ENCODE results near the gene CD82. TPM values are rescaled to one million over a fixed set of nuclear protein-coding genes. Genes with fewer than 3 reads are reported as not detected.

Gene CD82
- 94.4 TPM for total RNA-seq
- 59.3 TPM for polyA plus RNA-seq (ENCODE audit: insufficient read depth, low read depth, low replicate concordance)
- long read RNA-seq, donor 1, partial matches to known transcripts = 0 of 3 reads
- long read RNA-seq, donor 1, other reads (novel, unspliced or antisense) = 0 of 3 reads
- long read RNA-seq, donor 2, partial matches to known transcripts = 0 of 3 reads
- long read RNA-seq, donor 2, other reads (novel, unspliced or antisense) = 0 of 3 reads
- long read RNA-seq, donor 3, partial matches to known transcripts = 0 of 2 reads
- long read RNA-seq, donor 3, other reads (novel, unspliced or antisense) = 0 of 2 reads
- long read RNA-seq, donor 4, transcript CD82-201 (10 exons, 2,289 nt) = major isoform, 5 of 5 reads
- long read RNA-seq, donor 4, partial matches to known transcripts = 0 of 5 reads
- long read RNA-seq, donor 4, other reads (novel, unspliced or antisense) = 0 of 5 reads
- long read RNA-seq, donor 5 = 0 reads
- long read RNA-seq, donor 6 = 0 reads
- long read RNA-seq, donor 7, transcript CD82-201 (10 exons, 2,289 nt) = major isoform, 63 of 90 reads
- long read RNA-seq, donor 7, partial matches to known transcripts = 7 of 90 reads
- long read RNA-seq, donor 7, other reads (novel, unspliced or antisense) = 19 of 90 reads
- long read RNA-seq, donor 8, partial matches to known transcripts = 0 of 2 reads
- long read RNA-seq, donor 8, other reads (novel, unspliced or antisense) = 0 of 2 reads
- long read RNA-seq, donor 9, partial matches to known transcripts = 0 of 2 reads
- long read RNA-seq, donor 9, other reads (novel, unspliced or antisense) = 0 of 2 reads
- long read RNA-seq, donor 10, transcript CD82-201 (10 exons, 2,289 nt) = major isoform, 6 of 6 reads
- long read RNA-seq, donor 10, partial matches to known transcripts = 0 of 6 reads
- long read RNA-seq, donor 10, other reads (novel, unspliced or antisense) = 0 of 6 reads

- no peaks in the 10 kb centered on the region for H3K36me3 ChIP-seq (ENCODE audit: control insufficient read depth in 2 of 3, insufficient read depth in 3 of 3, low read length in 3 of 3)
- intact Hi-C loops (cut with DNase I) = no loop called here
- no peaks in the 10 kb centered on the region for H3K9me3 ChIP-seq (ENCODE audit: control insufficient read depth in 2 of 3, insufficient read depth in 1 of 3, low read length in 3 of 3)
- peak within 1 kb of the TSS; percentile 55 to 80 (median 55) for H3K4me3 ChIP-seq (ENCODE audit: low read length in 3 of 3)
- TF ChIP-seq, protein P1, sequence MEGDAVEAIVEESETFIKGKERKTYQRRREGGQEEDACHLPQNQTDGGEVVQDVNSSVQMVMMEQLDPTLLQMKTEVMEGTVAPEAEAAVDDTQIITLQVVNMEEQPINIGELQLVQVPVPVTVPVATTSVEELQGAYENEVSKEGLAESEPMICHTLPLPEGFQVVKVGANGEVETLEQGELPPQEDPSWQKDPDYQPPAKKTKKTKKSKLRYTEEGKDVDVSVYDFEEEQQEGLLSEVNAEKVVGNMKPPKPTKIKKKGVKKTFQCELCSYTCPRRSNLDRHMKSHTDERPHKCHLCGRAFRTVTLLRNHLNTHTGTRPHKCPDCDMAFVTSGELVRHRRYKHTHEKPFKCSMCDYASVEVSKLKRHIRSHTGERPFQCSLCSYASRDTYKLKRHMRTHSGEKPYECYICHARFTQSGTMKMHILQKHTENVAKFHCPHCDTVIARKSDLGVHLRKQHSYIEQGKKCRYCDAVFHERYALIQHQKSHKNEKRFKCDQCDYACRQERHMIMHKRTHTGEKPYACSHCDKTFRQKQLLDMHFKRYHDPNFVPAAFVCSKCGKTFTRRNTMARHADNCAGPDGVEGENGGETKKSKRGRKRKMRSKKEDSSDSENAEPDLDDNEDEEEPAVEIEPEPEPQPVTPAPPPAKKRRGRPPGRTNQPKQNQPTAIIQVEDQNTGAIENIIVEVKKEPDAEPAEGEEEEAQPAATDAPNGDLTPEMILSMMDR (IDR thresholded peaks at IDR 0.05; ENCODE audit: borderline replicate concordance, extremely low read depth, insufficient read depth) = peak; percentile 13
- H3K27me3 ChIP-seq (ENCODE audit: control insufficient read depth, insufficient read depth, low read length) = no peaks in the 10 kb centered on the region
- peak; percentile 51 for FAIRE-seq
- peak; percentile 99 to 100 (median 100) for DNase-seq
- peak within 1 kb of the TSS in 2 of 3 donors; percentile 74 to 87 for H3K9ac ChIP-seq (ENCODE audit: low read length in 3 of 3)
- H3K27ac ChIP-seq (ENCODE audit: low read depth in 2 of 2, low read length in 2 of 2) = peak within 1 kb of the TSS; percentile 91 to 98
- H3K4me1 ChIP-seq (ENCODE audit: control insufficient read depth in 2 of 3, insufficient read depth in 2 of 3, low read depth in 1 of 3, low read length in 3 of 3) = peaks cover 0 to 18% (median 8%) of the 10 kb centered on the region in 3 donors
Observed at GRCh38 chr11:44565211-44565952, at the start of gene CD82. CD82 (plus strand) TSS chr11:44565663; CDS start chr11:44594663, 29,000 bp downstream.

GRCh38 chr11:44516688-44517507, 48.6 kb upstream of the CD82 start:
- intact Hi-C loops (cut with DNase I) = no loop called here
- no peaks in the 10 kb centered on the region for H3K4me1 ChIP-seq (ENCODE audit: control insufficient read depth in 2 of 3, insufficient read depth in 2 of 3, low read depth in 1 of 3, low read length in 3 of 3)
- TF ChIP-seq, protein P1 (IDR thresholded peaks at IDR 0.05; ENCODE audit: borderline replicate concordance, extremely low read depth, insufficient read depth) = no peak
- H3K36me3 ChIP-seq (ENCODE audit: control insufficient read depth in 2 of 3, insufficient read depth in 3 of 3, low read length in 3 of 3) = no peaks in the 10 kb centered on the region
- H3K27me3 ChIP-seq (ENCODE audit: control insufficient read depth, insufficient read depth, low read length) = no peaks in the 10 kb centered on the region
- H3K27ac ChIP-seq (ENCODE audit: low read depth in 2 of 2, low read length in 2 of 2) = no peak overlapping the region
- H3K4me3 ChIP-seq (ENCODE audit: low read length in 3 of 3) = no peak overlapping the region
- DNase-seq (peak in 1 of 5 donors; percentile 34), FAIRE-seq (no peak)
- no peaks in the 10 kb centered on the region for H3K9me3 ChIP-seq (ENCODE audit: control insufficient read depth in 2 of 3, insufficient read depth in 1 of 3, low read length in 3 of 3)
- no peak overlapping the region for H3K9ac ChIP-seq (ENCODE audit: low read length in 3 of 3)

DNA sequence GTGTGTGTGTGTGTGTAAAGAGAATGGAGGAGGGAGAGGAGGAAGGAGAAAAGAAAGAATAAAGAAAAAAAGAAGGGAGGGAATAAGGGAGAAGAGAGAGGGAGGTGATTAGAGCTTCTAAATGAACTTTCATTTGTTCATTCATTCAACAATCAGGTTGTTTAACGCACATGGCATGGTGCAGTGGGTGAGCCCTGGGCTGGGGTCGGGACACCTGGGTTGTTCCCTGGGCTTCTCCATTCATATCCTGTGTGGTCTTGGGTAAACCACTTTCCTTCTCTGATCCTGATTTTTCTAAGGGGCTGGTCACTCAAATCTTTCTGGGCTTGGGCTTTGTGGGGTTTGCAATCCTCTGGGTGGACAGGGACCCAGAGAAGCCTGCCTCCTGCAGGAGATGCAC, 47.9 kb upstream of the CD82 start:
- no peaks in the 10 kb centered on the region for H3K36me3 ChIP-seq (ENCODE audit: control insufficient read depth in 2 of 3, insufficient read depth in 3 of 3, low read length in 3 of 3)
- no peak overlapping the region for H3K4me3 ChIP-seq (ENCODE audit: low read length in 3 of 3)
- no peaks in the 10 kb centered on the region for H3K4me1 ChIP-seq (ENCODE audit: control insufficient read depth in 2 of 3, insufficient read depth in 2 of 3, low read depth in 1 of 3, low read length in 3 of 3)
- H3K9ac ChIP-seq (ENCODE audit: low read length in 3 of 3) = no peak overlapping the region
- no peak for FAIRE-seq
- H3K9me3 ChIP-seq (ENCODE audit: control insufficient read depth in 2 of 3, insufficient read depth in 1 of 3, low read length in 3 of 3) = no peaks in the 10 kb centered on the region
- intact Hi-C loops (cut with DNase I) = no loop called here
- no peaks in the 10 kb centered on the region for H3K27me3 ChIP-seq (ENCODE audit: control insufficient read depth, insufficient read depth, low read length)
- no peak overlapping the region for H3K27ac ChIP-seq (ENCODE audit: low read depth in 2 of 2, low read length in 2 of 2)
- TF ChIP-seq, protein P1 (IDR thresholded peaks at IDR 0.05; ENCODE audit: borderline replicate concordance, extremely low read depth, insufficient read depth) = no peak
- DNase-seq = no peak

All from kidney (tissue), 22 donors.